Right lobe of liver (tissue), 4 donors: ENCODE measurements around the gene CST11.

Experiments used
- CTCF ChIP-seq, 4 donors: fragments of 200-600 bp in 3 of 4; fragments of 450-650 bp in 1 of 4; IDR thresholded peaks; one replicate each; pipeline versions ENCODE4 v1.5.1 to v1.8.0; 2016 to 2022; ENCODE audit warnings: antibody characterized with exemption in 4 of 4, mild to moderate bottlenecking in 2 of 4
- POLR2A ChIP-seq: fragments of 450-650 bp; IDR thresholded peaks from one replicate; pipeline ENCODE4 v1.6.1; 2017; ENCODE audit warnings: antibody characterized with exemption, mild to moderate bottlenecking
- donor health status: DM: no; HTN: no; CAD: no.
- donor health status: DM: no; HTN: no; CAD: no.
- donor health status: DM: no; HTN: yes; CAD: no.

GRCh38 chr20:23501926-23502325 lies 49.2 kb upstream of the CST11 start:
- TF ChIP-seq CTCF (IDR thresholded peaks at IDR 0.05) (no peak), POLR2A (no peak)
